Limb (tissue), 2 donors: Measurements from ENCODE around the gene MCUB.

Source experiments
- DNase-seq, 2 donors: peaks; one replicate each; pipeline ENCODE4 v3.0.0-alpha.2; 2016; ENCODE audit errors: extremely low spot score in 2 of 2

Gene MCUB

DNA sequence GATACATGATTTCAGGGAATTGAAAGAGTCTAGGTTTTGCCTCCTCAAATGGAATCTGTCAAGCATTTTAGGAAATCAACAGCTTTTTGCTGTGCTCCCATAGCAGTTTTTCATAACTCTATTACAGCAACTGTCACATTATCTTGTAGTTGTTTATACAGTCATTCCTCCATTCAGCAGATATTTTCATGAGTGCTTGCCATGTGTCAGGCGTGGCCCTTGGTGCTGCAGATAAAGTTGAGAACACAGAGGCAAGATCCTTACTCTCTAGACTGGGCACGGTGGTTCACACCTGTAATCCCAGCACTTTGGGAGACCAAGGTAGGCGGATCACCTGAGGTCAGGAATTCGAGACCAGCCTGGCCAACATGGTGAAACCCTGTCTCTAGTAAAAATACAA lies 67.3 kb downstream of the MCUB start:
- no peak for DNase-seq

DNA sequence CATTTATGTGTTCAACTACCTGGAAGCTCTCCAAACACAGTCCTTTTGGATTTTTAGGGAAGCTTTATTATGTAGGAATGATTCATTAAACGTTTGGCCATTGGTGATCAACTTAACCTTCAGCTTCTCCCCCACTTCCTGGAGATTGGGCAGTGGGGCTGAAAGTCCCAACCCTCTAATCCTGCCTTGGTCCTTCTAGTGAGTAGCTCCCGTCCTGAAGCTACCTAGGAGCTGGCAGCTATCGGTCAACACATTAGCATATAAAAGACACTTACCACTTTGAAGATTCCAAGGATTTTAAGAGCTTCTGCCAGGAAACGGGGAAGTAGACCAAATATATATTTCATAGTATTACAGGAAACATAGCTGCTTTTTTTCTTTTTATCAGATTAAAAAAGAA lies 69.7 kb downstream of the MCUB start:
- DNase-seq = no peak

DNA sequence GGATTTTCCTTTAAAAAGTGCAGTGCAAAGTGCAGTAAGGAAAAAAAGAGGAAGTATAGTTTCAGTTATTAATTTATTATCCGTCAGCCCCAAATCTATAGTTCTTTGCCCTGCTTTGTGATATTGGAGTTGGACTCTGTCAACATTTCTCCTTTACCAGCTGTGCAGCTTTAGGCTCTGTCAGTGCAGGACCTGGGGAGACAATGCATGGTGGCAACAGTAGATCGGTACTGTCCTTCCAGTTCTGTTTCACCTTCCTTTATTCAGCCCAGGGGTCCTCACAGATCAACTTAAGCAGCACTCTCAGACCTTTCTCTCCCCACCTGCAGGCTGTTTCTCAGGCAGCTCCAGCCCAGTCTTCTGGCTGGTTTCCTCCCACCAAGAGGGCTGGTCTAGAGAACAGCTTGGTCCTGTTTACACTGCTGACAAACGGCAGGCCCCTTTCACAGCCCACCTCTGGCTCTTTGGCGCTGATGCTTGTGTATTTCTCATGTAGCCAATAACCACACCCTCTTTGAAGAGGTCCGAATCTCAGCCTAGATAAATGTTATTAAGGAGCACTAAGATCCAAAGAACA lies 71.6 kb downstream of the MCUB start:
- DNase-seq = no peak

DNA sequence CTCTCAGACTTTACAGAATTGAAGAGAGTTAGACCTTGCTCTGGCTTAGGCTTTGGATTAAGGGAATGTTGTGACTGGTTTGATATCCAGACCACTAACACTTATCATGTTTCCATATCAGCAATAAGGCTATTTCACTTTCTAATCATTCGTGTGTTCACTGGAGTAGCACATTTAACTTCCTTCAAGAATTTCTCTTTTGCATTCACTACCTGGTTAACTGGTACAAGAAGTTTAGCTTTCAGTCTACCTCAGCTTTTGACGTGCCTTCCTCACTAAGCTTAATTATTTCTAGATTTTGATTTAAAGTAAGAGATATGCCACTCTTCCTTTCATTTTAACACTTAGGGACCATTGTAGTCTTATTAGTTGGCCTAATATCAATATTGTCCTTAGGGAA lies 80.6 kb downstream of the MCUB start:
- no peak for DNase-seq

DNA sequence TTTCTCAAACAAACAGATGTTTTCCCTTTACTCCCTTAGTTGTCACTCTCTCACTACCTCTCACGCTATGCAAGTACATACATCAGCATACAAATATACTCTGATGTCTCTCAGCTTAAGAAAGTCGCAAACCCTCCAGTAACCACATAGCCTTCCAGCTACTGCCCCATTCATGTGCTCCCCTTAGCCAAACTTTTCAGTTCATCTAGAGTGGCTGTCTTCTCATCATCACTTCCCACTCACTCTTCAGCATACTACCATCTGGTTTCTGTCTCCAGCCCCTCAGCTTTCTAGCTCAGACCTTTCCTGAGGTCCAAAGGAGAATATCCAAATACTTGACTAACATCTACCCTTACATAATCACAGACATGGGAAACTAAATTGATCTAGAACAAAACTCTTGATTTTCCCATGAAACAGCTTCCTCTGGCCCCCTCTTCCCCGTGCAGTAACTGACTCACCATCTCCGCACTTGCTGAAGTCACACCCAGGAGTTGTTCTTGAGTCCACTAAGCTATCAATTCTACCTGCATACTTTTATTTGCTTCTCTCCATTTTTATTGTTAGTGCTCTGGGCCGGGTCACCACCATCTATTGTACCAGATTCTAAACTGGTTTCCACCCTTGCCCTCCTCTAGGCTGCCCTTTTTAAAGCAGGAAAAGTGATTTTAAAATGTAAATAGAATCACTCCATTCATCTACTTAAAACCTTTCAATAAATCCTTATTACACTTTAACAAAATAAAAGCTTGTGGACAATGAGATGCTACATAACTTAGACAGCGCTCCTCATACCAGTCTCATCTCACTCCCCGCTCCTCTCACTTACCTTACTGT lies 86.0 kb downstream of the MCUB start:
- DNase-seq = no peak

DNA sequence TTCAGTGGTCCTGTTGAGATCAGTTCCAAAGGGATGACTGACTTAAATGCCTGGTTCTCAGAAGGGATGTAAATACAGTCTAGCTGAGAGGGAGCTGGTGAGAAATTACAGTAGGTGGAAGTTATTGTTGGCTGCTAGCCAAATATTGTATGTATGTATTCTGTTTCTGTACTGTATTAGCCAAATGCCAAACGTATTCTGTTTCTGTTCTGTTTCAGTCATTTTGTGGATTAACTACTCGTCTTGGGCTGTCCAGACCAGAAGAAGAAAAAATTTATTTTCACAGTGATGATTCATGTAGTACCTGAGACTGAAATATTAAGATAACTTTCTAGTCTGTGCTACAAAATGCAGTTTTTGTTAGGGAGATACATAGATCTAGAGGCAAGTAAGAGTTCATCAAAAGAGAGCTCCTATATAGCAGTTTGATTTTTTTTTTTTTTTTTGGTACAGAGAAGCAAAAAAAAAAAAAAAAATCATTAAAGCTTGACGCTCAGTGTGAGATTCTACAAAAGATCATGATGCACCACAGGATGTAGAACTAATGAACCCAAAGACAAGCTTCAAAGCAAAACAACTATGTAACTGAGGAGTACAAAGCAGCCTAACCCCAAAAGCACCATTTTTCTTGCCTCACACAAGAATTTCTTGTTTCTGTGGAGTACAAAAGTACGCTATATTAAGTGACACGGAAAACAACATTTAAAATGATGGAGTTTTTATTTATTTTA lies 88.4 kb downstream of the MCUB start:
- no peak for DNase-seq

DNA sequence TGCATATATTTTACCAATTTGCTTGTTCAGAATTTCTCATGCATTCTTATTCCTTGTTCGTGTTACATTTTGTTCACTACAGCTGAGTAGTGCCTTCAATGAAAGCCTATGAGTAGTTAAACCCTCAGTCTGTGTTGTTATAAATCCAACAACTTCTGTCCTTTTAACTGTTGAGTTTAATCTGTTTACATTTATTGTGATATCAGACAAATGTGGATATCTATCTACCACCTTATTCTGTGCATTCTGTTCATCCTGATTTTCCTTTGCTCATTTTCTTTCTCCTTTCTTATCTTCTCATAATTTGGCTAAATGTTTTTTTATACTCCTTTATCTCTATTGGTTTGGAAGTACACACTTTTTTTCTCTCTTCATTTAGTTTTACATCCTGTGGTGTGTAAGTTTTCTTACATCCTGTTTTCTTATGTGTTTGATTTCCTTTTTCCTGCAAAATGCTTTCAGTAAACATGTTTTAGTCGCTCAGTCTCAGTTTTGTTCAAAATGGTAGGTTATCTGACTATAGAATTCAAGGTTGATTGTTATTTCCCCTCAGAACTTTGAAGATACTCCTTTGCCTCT lies 89.0 kb downstream of the MCUB start:
- no peak for DNase-seq

DNA sequence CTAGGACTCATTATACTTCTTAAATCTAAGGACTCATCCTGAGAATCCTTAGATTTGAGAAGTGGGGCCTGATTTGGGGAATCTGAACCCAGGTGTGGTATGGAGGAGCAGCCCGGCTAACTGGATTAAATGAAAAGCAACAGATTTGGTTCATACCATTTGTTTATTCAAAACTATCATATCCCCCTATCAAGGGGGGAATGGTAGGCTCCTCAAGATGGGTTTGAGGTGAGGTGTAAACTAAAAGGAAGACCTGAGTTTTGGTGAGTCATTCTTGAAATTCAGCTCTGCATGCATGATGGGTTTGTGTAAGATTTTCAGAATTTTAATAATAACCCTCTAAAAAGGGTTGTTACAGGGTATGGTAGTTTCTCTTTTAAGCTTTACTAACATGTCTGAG lies 89.8 kb downstream of the MCUB start:
- DNase-seq = no peak

DNA sequence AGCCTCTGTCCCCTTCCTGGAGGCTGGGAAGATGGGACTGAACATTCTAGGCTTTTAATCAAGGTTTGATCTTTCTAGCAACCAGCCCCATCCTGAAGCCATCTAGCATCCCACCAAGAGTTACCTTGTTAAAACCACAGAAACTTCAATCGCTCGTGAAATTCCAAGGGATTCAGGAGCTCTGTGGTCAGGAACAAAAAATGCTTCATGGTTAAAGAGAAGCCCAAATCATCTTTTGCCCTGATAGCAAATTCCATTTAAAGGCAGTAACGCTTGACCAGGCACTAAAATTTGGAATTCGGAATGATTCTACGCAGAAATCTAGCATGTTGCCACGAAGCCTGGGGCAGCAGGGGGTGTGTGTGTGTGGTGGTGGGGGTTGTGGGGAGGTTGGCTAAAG lies 95.3 kb downstream of the MCUB start:
- DNase-seq = no peak

DNA sequence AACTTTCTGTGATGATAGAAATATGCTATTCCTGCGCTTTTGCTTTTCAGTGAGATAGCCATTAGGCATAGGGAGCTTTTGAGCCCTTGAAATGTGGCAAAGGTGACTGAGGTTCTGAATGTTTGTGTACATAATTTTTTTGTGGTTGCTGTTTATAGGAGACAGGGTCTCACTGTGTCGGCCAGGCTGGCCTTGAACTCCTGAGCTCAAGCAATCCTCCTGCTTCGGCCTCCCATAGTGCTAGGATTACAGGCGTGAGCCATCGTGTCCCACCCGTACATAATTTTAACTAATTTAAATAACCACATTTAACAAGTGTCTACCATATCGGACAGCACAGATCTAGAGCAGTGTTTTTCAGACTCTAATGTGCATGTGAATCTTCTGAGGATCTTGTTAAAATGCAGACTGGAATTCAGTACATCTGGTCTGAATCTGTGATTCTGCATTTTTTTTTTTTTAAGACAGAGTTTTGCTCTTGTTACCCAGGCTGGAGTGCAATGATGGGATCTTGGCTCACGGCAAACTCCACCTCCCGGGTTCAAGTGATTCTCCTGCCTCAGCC lies 97.9 kb downstream of the MCUB start:
- no peak for DNase-seq

DNA sequence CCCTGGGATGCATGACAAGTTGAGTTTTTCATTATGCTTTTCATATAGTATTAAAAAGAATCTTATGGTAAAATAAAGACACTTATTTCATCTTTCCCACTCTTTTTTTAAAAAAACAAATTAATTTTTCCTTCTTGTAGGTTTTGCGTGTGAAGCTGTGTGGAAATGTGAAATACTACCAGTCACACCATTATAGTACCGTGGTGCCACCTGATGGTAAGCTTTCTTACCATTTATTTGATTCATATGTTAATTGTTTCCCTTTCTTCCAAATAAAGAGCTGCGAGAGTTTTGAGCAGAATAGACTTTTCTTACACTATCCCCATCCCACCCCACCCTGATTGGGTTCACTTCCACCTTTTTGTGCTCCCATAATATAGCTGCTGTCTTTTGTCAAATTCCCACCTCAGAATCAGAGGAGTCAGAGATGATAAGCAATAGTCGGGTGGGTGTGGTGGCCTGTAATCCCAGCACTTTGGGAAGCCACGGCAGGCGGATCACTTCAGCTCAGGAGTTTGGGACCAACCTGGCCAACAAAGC lies 98.9 kb downstream of the MCUB start:
- no peak for DNase-seq

DNA sequence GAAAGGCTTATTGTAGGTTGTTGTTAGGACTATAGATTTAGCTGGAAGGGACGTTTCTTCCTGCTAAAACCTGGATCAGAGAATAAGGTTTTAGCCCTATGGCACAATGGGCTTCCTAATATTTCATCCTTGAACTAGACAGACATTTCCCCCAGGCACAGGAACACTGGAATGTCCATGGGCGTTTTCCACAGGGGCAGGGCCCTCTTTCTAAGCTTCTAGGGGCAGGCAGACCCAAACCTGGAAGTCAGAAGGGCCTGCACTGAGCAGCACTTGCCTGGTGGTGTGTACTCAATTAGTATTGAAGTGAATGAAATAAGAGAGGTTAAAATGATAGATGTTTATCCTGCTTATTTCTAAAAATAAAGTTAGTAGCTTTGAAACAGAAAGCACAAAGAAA lies 102.1 kb downstream of the MCUB start:
- no peak for DNase-seq

DNA sequence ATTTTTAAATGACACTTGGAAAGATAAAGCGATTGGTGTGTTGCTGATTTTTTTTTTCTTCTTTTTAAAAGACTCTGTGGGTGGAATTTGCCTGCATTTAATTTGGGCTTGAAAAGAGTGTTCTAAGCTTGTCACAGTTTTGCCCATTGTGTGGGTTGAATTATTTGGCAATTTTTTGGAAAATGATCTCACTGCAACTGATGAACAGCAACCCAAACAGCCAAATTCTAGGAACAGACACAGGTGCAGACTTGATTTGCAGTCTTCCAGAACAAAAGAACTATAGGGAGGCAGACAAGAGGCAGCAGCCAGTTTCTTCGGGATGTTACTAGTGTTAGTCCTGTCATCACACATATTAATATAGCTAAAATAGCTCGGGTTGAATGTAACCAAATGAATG lies 102.7 kb downstream of the MCUB start:
- DNase-seq = no peak

DNA sequence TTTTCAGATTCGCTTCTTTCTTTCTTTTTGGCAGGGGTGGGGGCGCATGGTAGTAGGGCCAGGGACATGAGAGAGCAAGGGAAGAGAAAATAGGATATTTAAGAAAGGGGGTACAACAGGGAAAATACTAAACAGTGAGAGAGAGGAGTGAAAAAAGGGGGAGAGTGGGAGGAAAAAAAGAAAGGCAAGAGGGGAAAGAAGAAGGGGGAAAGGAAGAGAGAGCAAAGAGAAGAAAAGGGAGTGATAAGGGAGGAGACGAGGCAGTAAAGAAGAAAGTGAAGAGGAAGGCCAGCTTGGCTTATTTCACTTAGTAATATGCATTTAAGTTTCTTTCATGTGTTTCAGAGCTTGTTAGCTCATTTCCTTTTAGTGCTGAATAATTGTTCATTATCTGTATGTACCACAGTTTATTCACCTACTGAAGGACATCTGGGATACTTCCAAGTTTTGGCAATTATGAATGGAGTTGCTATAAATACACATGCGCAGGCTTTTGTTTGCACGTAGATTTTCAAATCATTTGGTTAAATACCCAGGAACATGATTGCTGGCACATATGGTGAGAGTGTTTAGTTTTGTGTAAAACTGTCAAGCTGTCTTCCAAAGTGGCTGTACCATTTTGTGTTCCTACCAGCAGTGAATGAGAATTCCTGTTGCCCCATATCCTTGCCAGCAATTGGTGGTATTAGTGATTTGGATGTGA lies 105.9 kb downstream of the MCUB start:
- no peak for DNase-seq

DNA sequence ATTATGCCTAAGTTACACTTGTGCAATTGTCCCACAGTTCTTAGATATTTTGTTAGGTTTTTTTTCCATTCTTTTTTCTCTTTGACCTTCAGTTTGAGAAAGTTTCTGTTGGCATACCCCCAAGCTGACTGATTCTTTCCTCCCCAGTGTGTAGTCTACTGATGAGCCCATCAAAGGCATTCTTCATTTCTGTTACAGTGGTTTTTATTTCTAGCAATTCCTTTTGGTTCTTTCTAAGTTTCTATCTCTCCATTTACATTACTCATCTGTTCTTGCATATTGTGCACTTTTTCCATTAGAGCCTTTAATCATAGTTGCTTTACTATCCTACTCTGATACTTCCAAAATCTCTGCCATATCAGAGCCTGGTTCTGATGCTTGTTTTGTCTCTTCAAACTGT lies 111.3 kb downstream of the MCUB start:
- no peak for DNase-seq

DNA sequence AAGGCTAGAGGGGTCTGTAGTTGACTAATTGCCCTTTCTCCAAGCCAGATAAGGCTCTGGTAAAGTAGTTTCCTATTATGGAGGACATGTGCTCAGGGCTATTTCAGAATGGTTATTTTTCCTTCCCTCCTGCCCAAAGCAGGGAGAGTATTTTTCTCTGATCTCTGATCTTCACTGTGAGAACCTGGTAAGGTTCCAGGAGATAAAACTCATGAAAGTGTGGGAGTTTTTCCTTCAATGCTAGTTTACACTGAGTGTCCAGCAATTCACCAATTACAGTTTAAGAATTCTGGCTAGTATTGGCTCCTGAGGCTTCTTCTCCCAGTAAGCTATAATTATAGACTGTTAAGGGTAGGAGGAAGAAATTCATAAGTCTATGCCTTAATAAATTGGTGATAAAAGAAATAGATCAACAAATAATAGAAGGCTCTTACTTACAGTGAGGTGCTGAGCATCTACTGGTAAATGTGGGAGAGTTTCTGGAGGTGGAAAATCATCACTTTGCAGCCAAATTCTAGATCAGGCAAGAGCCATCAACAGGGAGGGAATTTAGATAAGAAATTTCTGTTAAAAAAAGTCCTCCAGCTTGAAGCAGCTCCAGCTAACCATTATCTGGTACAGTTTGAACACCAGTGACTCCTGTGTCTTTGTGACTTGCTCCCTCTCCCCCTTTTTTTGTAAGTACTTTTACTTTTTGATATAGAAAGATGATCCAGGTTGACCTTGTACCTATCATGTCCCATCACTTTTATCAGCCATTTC lies 112.3 kb downstream of the MCUB start:
- no peak for DNase-seq

DNA sequence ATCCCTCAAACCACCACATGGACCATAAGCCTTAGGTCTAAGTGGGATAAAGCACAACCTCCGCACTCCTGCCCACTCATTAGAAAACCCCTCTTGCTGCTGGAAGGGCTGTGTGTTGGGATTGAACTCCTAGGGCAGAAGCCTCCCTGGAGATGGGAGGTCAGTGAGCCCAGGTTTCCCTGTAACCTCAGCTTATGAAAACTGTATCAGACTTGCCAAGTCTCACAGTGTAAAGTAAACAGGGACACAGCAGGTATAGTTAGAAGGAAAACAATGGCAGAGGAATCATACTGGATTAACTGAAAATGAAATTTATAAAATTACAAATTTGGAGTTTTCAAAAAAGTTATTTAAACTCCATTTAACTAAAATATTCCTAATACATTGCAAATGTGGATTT lies 113.3 kb downstream of the MCUB start:
- no peak for DNase-seq

DNA sequence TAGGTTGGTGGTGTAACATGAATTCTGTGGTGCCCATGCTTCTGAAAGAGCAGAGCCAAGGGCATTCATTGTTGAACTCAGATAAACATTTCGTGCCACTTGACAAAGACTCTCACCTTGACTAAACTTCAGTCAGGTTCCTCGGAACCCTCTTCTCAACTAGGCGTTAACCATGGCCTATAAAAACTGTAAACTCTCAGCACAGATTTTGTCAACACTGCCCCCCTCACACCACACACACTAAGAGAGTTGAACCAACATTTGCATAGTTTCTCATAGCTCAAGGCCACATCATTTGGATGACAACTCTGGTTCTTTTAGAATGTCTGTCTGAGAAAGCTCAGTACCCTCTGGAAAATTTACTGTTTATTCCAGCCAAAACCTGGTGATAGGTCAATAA lies 115.1 kb downstream of the MCUB start:
- DNase-seq = no peak

DNA sequence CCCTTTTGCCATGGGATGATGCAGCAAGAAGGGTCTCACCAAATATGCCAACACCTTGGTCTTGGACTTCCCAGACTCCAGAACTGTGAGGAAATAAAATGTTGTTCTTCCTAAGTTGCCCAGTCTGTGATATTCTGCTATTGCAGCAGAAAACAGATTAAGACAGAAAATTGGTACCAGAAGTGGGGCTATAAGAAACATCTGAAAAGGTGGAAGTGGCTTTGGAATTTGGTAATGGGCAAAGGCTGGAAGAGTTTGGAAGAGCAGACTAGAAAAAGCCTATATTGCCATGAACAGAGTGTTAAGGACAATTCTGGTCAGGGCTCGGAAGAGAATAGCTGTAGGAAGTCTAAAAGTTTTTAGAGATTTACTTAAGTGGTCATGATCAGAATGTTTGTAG lies 115.8 kb downstream of the MCUB start:
- DNase-seq = no peak

DNA sequence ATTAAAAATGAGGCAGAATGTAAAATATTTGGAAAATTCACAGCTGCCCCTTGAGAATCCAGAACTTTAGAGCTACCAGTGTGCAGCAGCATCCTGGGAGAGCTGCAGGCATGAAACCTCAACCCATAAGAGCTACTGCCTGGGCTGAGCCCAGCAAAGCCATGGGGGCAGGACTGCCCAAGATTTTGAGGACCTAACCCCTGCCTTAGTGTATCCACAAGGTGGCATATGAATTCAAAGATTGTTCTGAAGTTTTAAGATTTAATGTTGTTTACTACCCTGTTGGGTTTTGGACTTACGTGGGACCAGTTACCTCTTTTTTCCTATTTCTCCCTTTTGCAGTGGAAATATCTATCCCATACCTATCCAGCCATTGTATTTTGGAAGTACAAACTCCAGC lies 116.8 kb downstream of the MCUB start:
- no peak for DNase-seq
